LNCAP (cell line): ENCODE measurements around the gene ATP6V1E1.

Source experiments
- CTCF ChIP-seq: fragments of 450-650 bp; IDR thresholded peaks from 2 replicates; pipeline ENCODE4 v1.5.1; 2017; ENCODE audit warnings: mild to moderate bottlenecking

Gene ATP6V1E1

DNA sequence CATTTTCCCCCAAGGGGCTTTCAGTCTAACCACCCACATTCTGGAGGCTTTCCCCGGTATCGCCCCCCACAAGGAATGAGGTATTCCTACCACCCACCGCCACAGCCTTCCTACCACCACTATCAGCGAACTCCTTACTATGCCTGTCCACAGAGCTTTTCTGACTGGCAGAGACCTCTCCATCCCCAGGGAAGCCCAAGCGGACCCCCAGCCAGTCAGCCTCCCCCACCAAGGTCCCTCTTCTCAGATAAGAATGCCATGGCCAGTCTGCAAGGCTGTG, 79.9 kb downstream of the ATP6V1E1 start:
- TF ChIP-seq CTCF = no peak

- no peak for TF ChIP-seq CTCF
Measured at GRCh38 chr22:17548010-17548755, 80.4 kb downstream of the ATP6V1E1 start.

GRCh38 chr22:17542452-17542851, 86.1 kb downstream of the ATP6V1E1 start:
- no peak for TF ChIP-seq CTCF
